ENCODE data around the gene KDELR3.
A peak's percentile ranks its signal among the peaks of the same experiment; 100 is the strongest.

The KDELR3 gene

GRCh38 chr22:38467904-38468442 lies at the start of gene KDELR3:
KDELR3 (plus strand) TSS chr22:38468096; CDS start chr22:38468234, 138 bp downstream.
- DNase-seq (ENCODE audit: low read depth in 2 of 2), result peak in 1 of 2 donors; percentile 11

DNA sequence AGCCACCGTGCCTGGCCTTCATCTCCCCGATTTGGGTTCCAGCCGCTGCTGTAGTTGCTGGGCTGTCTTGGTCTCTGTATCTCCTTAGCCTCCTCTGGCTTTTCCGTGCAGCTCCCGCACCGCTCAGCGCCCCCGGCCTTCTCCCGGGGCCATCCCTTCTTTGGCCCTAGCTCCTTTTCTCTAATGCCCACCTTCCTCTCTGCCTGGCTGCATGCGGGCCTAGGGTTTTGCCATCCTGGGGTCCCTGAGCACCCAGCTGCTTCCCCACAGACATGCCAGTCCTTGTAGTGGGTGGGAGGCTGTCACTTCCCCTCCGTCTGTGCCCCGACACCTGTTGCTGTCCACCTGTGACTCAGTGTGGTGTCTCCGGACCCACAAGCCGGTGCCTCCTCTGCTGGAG lies 49.3 kb upstream of the KDELR3 start:
- no peak for DNase-seq (ENCODE audit: low read depth in 2 of 2)

- DNase-seq (ENCODE audit: low read depth in 2 of 2), result no peak
These were observed 48.6 kb upstream of the KDELR3 start for GRCh38 chr22:38419121-38419857.

GRCh38 chr22:38419858-38420160 lies 48.1 kb upstream of the KDELR3 start:
- no peak for DNase-seq (ENCODE audit: low read depth in 2 of 2)

DNA sequence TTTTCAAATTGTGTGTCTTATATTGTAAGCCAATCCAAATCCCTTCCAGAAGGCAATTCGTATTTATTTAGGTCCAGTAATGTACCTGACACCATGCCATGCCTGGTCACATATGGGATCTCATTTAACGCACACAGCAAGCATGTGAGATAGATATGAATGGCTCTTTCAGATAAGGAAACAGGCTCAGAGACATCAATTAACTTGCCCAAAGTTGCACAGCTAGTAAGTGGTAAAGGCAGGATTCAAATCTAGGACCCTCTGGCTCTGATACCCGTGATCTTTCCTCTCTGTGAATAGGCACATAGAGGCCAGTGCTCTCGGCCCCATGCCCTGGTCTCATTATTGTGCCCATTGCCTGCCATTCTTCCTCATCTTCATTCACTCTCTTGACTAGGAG lies 47.2 kb upstream of the KDELR3 start:
- DNase-seq (ENCODE audit: low read depth in 2 of 2), result no peak

DNA sequence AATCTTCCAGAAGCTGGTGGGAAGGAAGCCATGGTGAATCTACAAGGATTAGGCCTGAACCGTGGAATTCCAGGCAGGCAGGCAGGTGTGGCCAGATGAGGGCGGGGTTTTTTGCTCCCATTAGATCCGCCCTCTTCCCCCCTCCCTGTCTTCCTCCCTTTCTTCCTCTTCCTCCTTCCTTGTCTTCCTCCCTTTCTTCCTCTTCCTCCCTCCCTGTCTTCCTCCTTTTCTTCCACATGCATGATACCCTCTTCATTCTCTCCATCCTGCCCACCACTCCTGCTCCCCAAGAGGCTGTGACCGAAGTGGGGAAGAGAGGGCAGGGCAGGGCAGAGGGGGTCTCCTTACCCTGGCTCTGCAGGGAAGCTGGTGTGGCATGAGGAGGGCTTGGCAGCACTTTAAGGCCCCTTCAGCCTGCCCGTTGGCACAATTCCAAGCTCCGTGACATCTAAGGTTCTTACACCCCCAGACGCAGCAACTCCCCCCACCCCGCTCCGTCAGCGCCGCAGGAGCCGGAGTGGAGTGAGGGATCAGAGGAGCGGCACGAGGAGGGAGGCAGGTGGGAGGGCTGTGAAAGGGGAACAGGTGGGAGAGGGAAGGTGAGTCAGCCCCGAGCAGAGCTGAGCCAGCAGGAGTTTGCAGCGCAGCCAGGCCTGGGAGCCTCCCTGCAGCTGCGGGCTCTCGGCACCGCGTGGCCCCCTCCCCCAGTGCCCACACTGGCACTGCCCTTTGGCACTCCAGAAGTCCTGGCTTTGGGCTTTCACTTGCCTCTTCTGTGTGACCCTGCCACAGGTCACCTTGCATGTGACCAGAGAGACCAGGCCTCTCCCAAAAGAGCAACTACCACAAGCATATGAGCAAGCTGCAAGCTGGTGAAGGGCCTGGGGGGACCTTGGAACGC lies 45.0 kb upstream of the KDELR3 start:
- no peak for DNase-seq (ENCODE audit: low read depth in 2 of 2)

DNA sequence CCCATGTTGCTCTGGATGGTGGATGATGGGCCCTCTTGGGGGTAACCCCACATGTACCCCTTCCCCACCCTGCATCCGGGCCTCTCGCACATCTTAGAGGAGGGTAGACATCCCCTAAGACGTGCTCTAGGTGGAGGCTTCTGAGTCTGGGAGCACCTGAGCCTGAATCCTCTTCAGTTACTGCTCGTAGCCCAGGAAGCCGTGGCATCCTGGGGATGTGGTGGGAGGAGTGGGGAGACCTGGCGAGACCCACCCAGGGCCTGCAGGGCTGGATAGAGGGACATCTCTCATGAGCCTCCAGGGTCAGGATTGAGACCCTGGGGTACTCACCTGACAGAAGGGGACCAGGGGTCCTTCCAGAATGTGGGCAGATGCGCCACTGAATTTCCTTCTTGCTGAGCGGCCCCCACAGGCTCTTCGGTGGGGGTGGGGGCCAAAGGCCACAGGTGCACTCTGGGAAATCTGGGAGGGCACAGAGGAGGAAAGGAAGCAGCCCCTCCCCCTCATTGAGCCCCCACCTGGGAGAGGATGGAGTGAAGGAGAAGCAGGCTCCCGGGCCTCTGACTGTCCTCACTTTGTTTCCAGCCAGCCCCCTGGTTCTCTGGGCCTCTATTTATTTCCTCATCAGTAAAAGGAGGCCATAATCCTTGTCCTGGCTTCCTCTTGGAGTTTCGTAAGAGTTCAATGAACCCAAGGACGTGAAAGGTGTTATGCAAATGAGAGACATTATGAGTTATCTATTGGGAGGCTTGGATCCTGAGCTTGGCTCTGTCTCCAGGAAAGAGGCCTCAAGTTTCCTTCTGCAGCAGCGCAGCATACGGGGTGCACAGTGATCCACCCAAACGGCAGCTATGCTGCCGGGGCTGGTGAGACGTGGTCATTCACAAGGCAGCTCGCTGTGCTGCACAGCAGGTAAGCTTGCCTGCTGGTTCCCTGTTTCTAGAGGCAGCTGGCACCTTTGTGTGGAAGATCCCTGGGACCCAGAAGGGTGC lies 44.1 kb upstream of the KDELR3 start:
- DNase-seq (ENCODE audit: low read depth in 2 of 2), result no peak

DNA sequence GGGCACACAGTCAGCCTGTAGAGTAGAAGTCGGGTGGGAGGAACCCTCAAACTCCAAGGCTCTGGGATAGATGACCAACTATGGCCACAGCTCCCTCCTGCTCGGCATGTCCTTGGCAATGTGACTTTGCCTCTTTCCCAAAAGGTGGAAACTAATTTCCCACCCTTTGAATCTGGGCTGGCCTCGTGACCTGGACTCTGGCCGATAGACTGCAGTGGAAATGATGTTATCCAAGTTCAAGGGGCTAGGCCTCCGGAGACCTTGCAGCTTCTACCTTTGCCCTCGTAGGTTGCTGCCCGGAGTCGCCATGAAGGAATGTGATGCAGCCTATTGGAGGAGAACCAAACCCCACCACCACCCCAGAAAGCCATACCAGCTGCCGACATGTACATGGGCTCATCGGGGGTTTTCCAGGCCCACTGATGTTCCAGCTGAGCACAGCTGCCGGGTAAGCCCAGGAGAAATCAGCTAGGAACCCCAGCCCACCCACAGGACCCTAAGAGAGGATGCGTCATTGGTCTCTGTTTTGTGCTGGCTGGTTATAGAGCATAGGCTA lies 43.3 kb upstream of the KDELR3 start:
- DNase-seq (ENCODE audit: low read depth in 2 of 2), result no peak

DNA sequence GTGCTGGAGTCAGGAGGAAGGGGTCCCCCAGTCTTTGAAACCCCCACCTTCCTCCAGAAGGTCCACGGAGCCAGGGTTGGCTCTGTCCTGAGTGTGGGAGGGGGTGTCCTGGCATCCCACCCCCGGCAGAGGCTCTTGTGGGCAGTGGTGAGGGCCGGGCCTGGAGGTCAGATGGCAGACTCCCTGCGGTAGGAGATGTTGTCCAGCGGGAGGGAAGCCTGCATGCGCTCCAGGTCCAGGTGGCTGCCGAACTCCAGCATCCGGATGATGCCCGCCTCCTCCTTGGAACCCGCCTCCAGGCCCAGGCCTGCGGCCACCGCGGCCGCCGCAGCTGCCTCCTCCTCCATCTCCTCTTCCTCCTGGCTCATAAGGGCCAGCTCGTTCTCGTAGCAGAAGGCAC lies 41.3 kb upstream of the KDELR3 start:
- DNase-seq (ENCODE audit: low read depth in 2 of 2), result no peak

DNA sequence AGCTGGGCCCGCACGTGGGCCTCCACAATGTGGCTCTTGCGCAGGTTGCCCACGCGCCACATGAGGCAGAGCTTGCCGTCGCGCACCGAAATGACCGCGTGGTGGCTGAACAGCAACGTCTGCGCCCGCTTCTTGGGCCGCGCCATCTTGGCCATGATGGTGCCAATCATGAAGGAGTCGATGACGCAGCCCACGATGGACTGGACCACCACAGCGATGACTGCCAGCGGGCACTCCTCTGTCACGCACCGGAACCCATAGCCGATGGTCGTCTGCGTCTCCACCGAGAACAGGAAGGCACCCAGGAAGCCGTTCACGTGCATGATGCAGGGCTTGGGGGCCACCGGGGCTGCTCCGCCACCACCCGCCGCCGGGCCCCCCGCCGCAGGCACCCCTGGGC lies 40.4 kb upstream of the KDELR3 start:
- DNase-seq (ENCODE audit: low read depth in 2 of 2), result no peak

DNA sequence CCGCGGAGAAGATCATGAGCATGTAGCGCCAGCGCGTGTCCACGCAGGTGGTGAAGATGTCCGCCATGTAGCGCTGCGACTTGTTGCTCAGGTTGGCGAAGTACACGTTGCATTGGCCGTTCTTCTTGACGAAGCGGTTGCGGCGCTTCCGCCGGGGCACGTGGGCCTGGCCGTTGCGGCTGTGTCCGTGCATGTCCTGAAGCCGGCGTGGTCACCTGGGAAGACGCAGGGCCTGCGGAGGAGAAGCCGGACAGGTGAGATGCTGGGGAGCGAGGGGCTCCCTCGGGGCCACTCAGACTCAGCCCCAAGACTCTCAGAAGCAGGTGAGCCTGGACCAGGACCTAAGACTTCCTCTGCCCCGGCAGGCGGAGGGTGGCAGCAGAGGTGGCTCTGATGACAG lies 40.0 kb upstream of the KDELR3 start:
- no peak for DNase-seq (ENCODE audit: low read depth in 2 of 2)

DNA sequence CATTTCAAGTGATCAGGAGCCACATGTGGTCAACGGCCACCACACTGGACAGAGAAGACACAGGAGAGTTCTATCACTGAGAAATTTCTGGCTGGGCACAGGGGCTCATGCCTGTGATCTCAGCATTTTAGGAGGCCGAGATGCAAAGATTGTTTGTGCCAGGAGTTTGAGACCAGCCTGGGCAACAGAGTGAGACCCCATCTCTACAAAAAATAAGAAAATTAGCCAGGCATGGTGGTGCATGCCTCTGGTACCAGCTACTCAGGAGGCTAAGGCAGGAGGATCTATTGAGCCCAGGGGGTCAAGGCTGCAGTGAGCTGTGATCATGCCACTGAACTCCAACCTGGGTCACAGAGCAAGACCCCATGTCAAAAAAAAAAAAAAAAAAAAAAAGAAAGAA lies 39.2 kb upstream of the KDELR3 start:
- no peak for DNase-seq (ENCODE audit: low read depth in 2 of 2)

DNA sequence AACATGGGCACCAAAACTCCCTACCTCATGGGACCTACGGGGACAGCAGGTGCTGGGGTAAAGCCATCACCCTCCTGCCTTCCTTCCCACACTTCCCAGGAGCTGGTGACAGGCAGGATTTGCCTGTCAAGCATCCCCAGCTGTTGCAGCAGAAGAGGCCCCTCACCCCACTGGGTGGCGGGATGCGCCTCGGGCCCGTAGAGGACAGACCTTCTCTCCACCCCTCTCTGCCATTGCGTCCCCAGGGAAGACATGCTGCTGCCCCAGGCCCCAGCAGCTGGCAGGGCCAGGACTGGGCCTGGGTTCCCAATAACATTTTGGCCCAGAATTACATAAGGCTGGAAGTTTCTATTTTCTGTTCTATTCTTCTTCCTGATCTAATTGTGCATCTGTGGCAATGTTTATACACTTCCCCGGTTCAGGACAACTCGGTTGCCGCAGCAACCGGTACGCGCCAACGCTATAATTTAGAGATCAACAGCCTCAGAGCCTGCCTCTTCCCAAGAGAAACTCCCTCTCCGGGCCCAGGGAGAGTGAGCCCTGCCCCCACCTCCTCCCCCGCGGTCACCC lies 38.3 kb upstream of the KDELR3 start:
- no peak for DNase-seq (ENCODE audit: low read depth in 2 of 2)

DNA sequence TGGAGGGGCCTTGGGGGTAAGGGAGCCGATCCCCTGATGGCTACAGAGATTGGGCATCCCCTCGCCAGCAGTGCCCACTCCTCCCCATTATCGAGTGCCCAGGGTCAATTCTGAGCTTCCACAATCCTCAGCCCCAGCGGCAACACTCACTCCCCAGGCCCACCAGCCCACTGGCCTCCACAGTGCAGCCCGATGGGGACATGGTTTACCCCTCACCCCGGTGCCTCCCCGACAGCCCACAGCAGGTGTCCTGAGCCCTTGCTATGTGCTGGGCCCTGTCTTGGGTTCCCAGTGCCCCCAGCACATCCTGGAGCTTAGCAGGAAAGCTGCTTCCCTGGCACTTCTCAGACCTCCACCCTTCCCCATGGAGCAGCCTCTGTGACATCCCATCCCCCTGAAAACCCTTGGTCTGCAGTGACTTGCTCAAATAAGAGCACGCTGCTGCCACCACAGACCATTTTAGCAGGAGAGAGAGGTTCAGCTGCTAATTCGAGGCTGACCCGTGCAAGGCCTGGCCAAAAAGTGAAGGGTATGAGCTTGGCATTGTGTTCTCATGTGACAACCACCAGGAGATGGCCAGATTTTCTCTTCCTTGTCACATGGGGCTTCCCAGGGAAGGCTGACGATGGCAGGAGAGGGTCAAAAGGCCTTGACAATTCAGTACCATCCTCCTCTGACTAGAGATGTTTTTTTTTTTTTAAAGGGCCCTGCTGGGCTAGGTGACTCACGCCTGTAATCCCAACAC lies 36.5 kb upstream of the KDELR3 start:
- DNase-seq (ENCODE audit: low read depth in 2 of 2), result no peak

DNA sequence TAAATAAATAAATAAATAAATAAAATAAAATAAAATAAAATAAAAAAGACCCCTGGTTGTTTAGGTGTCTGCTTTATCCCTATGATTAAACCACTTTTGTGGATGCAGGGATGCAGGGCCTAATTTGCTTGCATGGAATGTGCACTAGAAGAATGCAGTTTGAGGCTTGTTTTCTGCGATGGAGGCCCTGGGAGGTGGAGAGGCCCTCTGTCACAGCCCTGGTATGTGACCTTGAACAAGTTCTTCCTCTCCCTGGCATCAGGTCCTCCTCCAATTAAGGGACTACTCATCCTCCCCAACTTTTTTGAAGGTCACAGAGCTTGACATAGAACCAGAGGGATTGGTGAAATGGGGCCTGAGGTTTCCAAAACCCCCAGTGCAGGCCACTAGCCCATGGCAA lies 35.6 kb upstream of the KDELR3 start:
- no peak for DNase-seq (ENCODE audit: low read depth in 2 of 2)

- no peak for DNase-seq (ENCODE audit: low read depth in 2 of 2)
These were observed 34.0 kb upstream of the KDELR3 start for GRCh38 chr22:38433871-38434270.

GRCh38 chr22:38435010-38435409 lies 32.9 kb upstream of the KDELR3 start:
- no peak for DNase-seq (ENCODE audit: low read depth in 2 of 2)

DNA sequence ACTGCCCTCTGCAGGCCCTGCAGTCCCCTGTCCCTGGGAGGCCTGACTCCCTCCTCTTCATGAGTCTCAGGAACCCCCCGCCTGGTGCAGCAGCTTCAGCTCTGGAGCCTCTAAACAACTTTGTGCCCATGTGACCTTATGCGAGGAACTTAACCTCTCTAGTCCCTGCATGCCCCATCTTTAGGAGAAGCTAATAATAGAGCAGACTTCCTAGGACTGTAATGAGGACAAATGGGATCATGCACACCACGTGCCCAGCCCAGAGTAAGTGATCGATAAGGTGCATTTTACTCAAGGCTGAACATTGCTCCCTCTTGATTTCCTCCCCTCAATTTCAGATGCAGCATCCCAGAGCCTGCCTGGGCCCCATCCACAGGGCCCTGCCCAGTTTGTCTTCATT lies 31.9 kb upstream of the KDELR3 start:
- no peak for DNase-seq (ENCODE audit: low read depth in 2 of 2)

DNA sequence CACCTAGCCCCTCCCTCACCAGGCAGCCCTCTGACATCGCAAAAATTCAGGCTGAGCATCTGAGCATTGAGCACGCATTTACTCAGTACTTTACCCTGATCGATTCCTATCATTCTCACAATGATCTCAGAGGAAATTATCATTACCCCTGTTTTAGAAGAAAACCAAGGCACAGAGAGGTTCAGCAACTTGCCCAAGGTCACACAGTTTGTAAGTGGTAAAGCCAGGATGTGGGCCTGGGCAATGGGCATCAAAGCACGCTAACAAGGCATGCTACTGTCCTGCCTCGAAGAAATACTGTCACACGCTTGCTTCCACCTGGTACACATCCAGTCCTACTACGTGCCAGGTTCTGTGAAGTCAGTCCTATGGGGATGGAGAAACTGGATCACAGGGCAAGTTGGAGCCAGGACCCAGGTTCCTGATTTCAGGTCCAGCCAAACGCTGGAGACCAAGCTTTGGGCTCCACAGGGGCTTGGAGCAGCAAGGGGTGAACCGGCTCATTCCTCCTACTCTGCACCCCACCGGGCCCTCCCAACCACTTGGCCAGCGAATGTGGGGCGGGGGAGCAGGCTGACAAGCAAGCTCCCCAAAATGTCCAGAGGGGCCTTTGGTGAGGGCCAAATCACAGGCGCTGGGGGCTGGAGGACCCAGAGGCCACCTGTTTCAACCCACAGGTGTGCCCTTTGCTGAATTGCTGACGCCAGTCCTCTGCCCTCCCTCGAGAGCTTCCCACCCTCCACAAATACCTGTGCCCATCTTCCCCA lies 31.1 kb upstream of the KDELR3 start:
- no peak for DNase-seq (ENCODE audit: low read depth in 2 of 2)

DNA sequence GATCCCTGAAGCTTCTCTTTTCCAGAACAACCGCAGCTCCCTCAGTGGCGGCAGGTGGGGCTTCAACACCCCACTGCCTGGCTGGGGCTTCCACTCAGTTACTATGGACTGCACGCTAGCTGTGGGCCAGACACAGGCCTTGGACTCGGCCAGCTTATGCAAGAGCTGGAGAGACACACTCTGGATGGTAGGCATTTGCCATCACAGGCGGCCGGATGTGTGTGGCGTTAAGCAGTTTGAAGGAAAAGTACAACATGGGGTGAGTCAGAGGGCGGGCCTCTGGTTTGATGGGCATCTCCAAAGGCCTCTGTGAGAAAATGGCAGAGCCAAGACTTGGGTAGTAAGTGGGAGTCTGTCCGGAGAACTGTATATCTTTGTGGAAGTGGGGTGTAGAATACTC lies 30.5 kb upstream of the KDELR3 start:
- no peak for DNase-seq (ENCODE audit: low read depth in 2 of 2)

All from activated CD8-positive, alpha-beta memory T cell treated with anti-CD3 and anti-CD28 coated beads for 4 hours (primary cell).